HG02852 (cell line): Measurements from ENCODE around the gene SDHB.

ENCODE experiments used
- ATAC-seq: cut with Tn5 transposase; IDR thresholded peaks from one replicate; pipeline ENCODE4 v1.9.1; 2021; ENCODE audit warnings: mild to moderate bottlenecking, moderate library complexity; ENCODE audit not compliant: unreplicated experiment

SDHB gene

GRCh38 chr1:16989676-16990391, 64.0 kb downstream of the SDHB start:
- no peak for ATAC-seq

GRCh38 chr1:16988210-16988609, 65.6 kb downstream of the SDHB start:
- no peak for ATAC-seq

GRCh38 chr1:16986962-16987361, 66.9 kb downstream of the SDHB start:
- ATAC-seq = no peak

GRCh38 chr1:16986560-16986959, 67.3 kb downstream of the SDHB start:
- ATAC-seq = no peak

- no peak for ATAC-seq
Observed at GRCh38 chr1:16986113-16986512, 67.7 kb downstream of the SDHB start.

GRCh38 chr1:16984717-16985116, 69.1 kb downstream of the SDHB start:
- no peak for ATAC-seq

- no peak for ATAC-seq
Observed at GRCh38 chr1:16983649-16984048, 70.2 kb downstream of the SDHB start.

- ATAC-seq = no peak
Observed at GRCh38 chr1:16982902-16983301, 70.9 kb downstream of the SDHB start.

- ATAC-seq = no peak
Observed at GRCh38 chr1:16981269-16981849, 72.5 kb downstream of the SDHB start.

GRCh38 chr1:16980473-16981268, 73.2 kb downstream of the SDHB start, which contains the start of gene MFAP2:
TSS of gene MFAP2 (minus strand) at chr1:16980620. CDS start at chr1:16978273, 2,347 bp downstream.
- no peak for ATAC-seq

GRCh38 chr1:16979475-16980327, 74.1 kb downstream of the SDHB start:
- ATAC-seq = no peak

GRCh38 chr1:16978567-16979474, 75.0 kb downstream of the SDHB start:
- no peak for ATAC-seq

- no peak for ATAC-seq
Observed at GRCh38 chr1:16978139-16978538, 75.7 kb downstream of the SDHB start.

- no peak for ATAC-seq
Observed at GRCh38 chr1:16977377-16977776, 76.5 kb downstream of the SDHB start.

- ATAC-seq = no peak
Observed at GRCh38 chr1:16976966-16977365, 76.9 kb downstream of the SDHB start.

- no peak for ATAC-seq
Observed at GRCh38 chr1:16975838-16976237, 78.0 kb downstream of the SDHB start.

GRCh38 chr1:16975211-16975610, 78.6 kb downstream of the SDHB start:
- ATAC-seq = no peak

GRCh38 chr1:16973215-16973614, 80.6 kb downstream of the SDHB start:
- ATAC-seq = no peak

GRCh38 chr1:16972189-16972895, 81.5 kb downstream of the SDHB start:
- no peak for ATAC-seq
